Measurements from ENCODE around the gene VRK1.
"Not testable (repeated sequence)": the region's sequence is repeated elsewhere in the genome, so short reads cannot be mapped to it uniquely, and the experiment has no call there.

VRK1 gene

GRCh38 chr14:96796851-96797581 lies at the start of gene VRK1:
TSS of gene VRK1 (plus strand) at chr14:96797382. CDS start at chr14:96833472, 36,090 bp downstream.
- peak; percentile 99 for ATAC-seq

- ATAC-seq: no peak
These were observed 49.6 kb upstream of the VRK1 start for GRCh38 chr14:96747608-96748007.

- ATAC-seq: no peak
These were observed 48.8 kb upstream of the VRK1 start for GRCh38 chr14:96748362-96748761.

GRCh38 chr14:96751505-96751904 lies 45.7 kb upstream of the VRK1 start:
- no peak for ATAC-seq

GRCh38 chr14:96752125-96752524 lies 45.1 kb upstream of the VRK1 start:
- no peak for ATAC-seq

- no peak for ATAC-seq
These were observed 44.6 kb upstream of the VRK1 start for GRCh38 chr14:96752594-96752993.

- no peak for ATAC-seq
These were observed 42.9 kb upstream of the VRK1 start for GRCh38 chr14:96754162-96754844.

GRCh38 chr14:96754845-96755184 lies 42.4 kb upstream of the VRK1 start:
- no peak for ATAC-seq

GRCh38 chr14:96756745-96757144 lies 40.4 kb upstream of the VRK1 start:
- ATAC-seq: no peak

- no peak for ATAC-seq
These were observed 39.7 kb upstream of the VRK1 start for GRCh38 chr14:96757456-96757855.

GRCh38 chr14:96761066-96761465 lies 36.1 kb upstream of the VRK1 start:
- ATAC-seq: no peak

- ATAC-seq: peak; percentile 75 to 93
These were observed 34.5 kb upstream of the VRK1 start for GRCh38 chr14:96762650-96763049.

- no peak for ATAC-seq
These were observed 33.2 kb upstream of the VRK1 start for GRCh38 chr14:96764012-96764411.

GRCh38 chr14:96765205-96765604 lies 32.0 kb upstream of the VRK1 start:
- ATAC-seq: not testable (repeated sequence)

- ATAC-seq: no peak
These were observed 24.3 kb upstream of the VRK1 start for GRCh38 chr14:96772929-96773328.

GRCh38 chr14:96776791-96777190 lies 20.4 kb upstream of the VRK1 start:
- no peak for ATAC-seq

- ATAC-seq: no peak
These were observed 16.7 kb upstream of the VRK1 start for GRCh38 chr14:96780500-96780899.

GRCh38 chr14:96781371-96781770 lies 15.8 kb upstream of the VRK1 start:
- ATAC-seq: no peak

- no peak for ATAC-seq
These were observed 14.7 kb upstream of the VRK1 start for GRCh38 chr14:96782436-96782835.

GRCh38 chr14:96783043-96783914 lies 13.9 kb upstream of the VRK1 start:
- no peak for ATAC-seq

GRCh38 chr14:96783915-96784224 lies 13.3 kb upstream of the VRK1 start:
- ATAC-seq: no peak

GRCh38 chr14:96790186-96790585 lies 7.0 kb upstream of the VRK1 start:
- no peak for ATAC-seq

- ATAC-seq: no peak
These were observed 6.5 kb upstream of the VRK1 start for GRCh38 chr14:96790706-96791105.

GRCh38 chr14:96792003-96792402 lies 5.2 kb upstream of the VRK1 start:
- ATAC-seq: no peak

Measured in activated CD4-positive, CD25-positive, alpha-beta regulatory T cell treated with anti-CD3 and anti-CD28 coated beads, Interleukin-2, amount 50 U/mL, for 24 hours (primary cell).